Thyroid gland (tissue), 4 donors: ENCODE results near the gene SON.

Source experiments
- CTCF ChIP-seq, 6 experiments: fragments of 200-600 bp in 3 of 6; fragments of 450-650 bp in 3 of 6; sonication (generic) in 3 of 6; IDR thresholded peaks; one replicate each; pipeline ENCODE4 v1.5.1; 2016 to 2019; ENCODE audit warnings: antibody characterized with exemption in 6 of 6, mild to moderate bottlenecking in 2 of 6, inconsistent platforms in 1 of 6, moderate library complexity in 1 of 6
- POLR2A ChIP-seq, 2 donors: fragments of 450-650 bp; IDR thresholded peaks; one replicate each; pipeline ENCODE4 v1.6.1; 2017; ENCODE audit warnings: antibody characterized with exemption in 2 of 2, mild to moderate bottlenecking in 2 of 2, moderate library complexity in 1 of 2

DNA sequence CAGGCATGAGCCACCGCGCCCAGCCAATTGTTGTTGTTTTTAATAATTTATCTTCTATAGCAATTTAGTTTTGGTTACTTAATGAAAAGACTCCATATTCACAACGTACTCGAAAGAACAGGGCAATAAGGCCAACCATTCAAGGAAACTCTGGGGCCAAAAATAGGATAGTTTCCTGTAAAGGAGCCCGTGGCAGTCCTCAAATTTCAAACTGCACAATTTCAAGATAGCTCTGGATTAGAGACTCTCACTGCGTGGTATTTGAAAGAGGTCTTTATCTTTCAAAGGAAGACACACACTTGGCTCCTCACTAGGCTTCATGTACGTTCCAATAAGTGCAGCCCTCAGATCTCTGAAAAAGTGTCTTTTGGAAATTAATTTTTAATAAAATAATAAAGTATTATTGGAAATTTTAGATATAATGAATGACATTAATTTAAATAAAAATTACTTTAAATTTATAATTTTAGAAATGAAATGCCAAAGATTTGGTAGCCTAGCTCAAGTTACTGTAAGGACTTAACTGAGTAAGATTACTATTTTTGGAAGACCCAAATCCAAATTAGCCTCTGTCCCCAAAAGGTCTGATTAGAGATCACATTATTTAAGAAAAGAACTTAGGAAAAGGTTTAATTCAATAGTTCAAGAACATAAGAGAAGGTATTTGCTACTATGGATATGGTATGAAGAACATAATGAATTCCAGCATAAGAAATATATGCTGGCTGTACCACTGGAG lies 68.3 kb downstream of the SON start:
- TF ChIP-seq CTCF (IDR thresholded peaks at IDR 0.05) (no peak), POLR2A (IDR thresholded peaks at IDR 0.05) (no peak)
